GM21526 (cell line): ENCODE results near the gene SNRNP70.
"Not testable (repeated sequence)": the region's sequence is repeated elsewhere in the genome, so short reads cannot be mapped to it uniquely, and the experiment has no call there.

Experiments used
- ATAC-seq: cut with Tn5 transposase; IDR thresholded peaks from one replicate; pipeline ENCODE4 v1.9.1; 2021; ENCODE audit warnings: moderate library complexity; ENCODE audit not compliant: unreplicated experiment, low FRiP score

Gene SNRNP70

DNA sequence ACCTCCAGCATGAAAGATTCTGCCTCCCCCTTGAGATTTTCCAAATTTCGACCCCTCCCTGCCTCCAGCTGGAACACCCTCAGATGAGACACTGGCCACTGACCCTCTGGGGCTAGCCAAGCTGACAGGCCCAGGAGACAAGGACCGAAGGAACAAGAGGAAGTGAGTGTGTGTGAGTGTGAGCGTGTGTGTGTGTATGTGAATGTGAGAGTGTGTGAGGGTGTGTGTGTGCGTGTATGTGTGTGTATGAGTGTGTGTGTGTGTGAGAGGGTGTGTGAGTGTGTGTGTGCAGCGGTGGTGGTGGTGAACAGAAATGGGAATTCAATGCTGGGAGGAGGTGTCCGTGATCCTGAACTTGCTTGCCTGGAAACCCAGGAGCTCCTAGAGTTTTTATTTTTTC is 56.1 kb downstream of the SNRNP70 start:
- ATAC-seq = no peak

DNA sequence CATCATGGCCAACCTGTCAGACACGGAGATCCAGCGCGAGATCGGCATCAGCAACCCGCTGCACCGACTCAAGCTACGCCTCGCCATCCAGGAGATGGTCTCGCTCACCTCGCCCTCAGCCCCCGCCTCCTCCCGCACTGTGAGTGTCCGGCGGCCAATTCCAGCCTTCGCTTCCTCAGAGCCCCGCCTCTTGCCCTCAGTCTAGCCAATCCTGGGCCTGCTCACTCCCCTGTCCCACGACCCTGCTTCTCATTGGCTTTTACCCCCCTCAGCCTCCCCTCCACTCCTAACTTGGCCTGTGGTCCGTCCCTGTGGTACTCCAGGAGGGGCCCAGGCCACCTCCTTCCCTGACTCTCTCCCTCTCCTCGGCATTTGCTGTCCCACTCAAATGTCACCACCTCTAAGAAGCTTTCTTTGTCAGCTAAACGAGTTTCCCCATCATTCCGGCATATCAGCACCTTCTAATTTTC is 57.6 kb downstream of the SNRNP70 start:
- no peak for ATAC-seq

DNA sequence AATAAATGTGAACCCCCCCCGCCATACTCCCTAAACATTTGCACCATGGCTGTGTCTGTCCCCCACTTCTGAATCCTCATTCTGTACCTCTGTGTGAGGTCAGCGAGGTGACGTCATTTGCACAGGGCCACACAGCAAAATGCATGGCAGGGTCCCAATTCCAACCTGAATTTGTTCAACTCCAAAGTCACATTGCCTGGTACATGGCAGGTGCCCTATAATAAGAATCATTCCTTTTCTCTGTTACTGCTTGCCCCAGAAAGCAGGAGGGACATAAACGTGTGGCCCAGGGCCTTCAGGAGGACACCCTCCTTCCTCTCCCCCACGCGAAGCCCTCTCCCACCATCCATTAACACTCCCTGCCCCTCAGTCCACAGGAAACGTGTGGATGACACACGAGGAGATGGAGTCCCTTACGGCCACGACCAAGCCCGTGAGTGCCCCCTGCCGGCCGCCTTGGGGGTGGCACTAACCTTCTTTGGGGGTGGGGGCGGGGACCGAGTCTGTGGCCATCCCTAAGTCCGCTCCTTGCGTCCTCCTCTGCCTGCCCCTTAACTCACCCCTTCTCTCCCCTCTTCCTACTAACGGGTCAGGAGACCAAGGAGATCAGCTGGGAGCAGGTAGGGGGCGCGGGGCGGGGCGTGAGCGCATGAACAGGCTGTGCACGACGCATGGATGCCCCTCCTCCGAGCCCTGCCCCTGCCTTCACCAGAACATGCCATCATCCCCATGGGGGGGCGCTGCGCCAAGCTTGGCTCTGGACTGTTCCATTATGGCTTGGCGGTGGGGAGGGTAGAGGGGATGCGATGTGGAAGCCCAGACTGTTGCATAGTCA is 60.5 kb downstream of the SNRNP70 start:
- no peak for ATAC-seq

DNA sequence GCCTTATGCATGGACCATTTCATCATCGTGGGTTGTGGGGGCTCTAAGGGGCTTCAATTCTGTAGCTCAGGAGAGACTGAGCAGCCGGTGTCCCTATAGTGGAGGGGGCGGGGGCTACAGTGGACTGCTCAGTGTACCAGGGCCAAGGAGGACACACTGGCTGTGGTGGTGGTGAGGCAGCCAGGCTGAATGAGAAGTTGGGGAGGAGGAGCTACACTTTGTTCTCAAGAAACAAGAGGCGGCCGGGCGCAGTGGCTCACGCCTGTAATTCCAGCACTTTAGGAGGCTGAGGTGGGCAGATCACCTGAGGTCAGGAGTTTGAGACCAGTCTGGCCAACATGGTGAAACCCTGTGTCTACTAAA is 61.1 kb downstream of the SNRNP70 start:
- ATAC-seq = not testable (repeated sequence)

DNA sequence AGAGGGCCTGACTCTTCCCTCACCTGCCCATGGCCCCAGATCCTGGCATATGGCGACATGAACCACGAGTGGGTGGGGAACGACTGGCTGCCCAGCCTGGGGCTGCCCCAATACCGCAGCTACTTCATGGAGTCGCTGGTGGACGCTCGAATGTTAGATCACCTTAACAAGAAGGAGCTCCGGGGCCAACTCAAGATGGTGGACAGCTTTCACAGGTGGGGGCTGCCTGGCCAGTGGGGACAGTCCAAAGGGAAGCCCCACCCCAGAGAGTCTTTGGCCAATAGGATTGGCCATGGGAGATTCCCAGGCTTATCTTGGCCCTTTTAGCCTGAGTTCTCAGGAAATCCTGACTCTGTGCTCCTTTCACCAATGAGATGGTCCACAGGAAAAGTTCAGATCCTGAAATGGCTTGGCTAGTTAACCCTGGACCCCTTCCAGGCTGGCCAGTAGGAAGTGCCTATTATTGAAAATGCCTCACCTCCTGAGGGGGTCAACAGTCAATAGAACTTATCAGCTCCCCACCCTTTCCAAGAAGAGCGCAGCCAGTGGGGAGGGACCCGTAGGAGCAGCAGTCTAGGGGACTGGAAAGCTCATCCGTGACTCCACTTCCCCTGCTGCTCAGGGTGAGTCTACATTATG is 62.9 kb downstream of the SNRNP70 start:
- ATAC-seq = no peak

DNA sequence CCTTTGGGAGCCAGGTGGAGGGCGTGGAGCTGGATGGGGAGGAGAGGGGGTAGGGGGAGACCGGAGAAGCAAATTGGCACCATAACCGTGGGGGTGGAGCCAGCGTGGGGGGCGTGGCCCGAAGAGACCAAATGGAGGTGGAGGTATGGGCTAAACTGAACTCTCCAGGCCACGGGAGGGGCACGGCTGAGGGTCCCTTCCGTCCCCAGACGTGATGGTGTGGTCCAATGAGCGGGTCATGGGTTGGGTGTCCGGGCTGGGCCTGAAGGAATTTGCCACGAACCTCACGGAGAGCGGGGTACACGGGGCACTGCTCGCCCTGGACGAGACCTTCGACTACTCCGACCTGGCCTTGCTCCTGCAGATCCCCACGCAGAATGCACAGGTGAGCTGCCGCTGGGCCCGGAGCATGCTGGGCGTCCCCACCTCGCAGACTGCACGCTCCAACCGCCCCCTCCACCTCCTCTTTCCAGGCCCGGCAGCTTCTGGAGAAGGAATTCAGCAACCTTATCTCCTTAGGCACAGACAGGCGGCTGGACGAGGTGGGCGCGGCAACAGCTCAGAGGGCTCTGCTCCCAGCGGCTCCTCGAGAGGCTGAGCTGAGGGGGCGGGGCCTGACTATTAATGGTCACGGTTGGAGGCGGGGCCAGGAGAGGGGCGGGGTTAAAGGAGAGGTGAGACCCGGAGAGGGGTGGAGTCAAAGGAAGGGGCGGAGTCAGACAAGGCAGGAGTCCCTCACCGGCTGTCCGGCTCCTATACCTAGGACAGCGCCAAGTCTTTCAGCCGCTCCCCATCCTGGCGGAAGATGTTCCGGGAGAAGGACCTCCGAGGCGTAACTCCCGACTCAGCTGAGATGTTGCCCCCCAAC is 63.8 kb downstream of the SNRNP70 start:
- no peak for ATAC-seq

DNA sequence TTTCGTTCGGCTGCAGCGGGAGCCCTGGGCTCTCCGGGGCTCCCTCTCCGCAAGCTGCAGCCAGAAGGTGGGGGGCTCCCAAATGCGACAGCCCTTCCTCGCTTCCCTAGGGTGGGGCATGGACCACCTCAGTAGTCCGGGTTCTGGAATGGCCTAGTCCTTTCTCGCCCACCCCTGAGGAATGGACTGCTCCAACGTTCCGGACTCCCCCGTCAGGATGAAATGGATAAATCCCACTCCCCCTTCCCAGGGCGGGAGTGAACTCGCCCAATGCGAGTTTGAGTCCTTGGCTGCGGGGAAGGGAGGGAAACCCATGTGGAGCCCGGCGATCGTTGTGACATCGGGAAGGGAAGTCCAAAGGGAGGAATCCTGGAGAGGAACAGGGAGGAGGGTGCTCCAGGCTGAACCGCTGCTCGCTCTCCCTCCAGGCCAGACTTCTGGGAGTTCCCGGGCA is 64.4 kb downstream of the SNRNP70 start:
- no peak for ATAC-seq

DNA sequence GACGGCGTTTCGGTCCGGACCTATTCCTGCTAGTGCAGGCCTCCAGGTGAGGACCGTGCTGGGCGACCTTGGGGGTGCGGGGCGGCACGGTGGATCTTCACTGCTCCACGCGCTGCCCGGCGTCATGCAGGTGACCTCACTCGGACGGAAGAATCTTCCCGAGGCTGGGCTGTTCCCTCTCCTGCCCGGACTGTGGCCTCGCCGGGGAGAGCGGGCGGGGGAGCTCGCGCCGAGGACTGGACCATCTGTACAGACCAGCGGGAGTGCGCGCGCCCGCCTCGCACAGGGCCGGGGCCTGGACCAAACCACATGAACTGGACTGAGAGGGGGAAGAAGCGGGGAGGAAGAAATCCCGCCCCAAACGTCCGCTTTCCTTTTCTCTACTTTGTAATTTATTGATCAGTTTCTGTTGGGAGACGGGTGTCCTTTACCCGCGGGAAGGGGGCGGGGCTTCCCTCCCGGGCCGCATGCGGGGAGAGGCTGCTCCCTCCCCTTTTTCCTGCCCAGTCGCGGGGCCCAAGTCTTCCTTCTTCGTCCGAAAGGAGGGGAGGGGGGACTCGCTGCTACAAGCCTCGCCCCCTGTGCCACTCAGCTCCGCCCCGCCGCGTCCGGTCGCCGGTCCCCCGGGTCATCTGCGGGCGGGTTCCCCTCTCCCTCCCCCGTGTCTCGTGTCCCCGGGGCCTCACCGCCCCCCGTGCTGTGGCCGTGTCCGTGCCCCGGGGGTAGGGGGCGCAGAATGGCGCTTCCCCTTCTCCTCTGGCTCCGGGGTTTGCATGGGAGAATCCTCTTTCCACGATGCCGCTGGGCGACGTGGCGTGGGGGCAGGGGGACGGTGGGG is 65.1 kb downstream of the SNRNP70 start:
- no peak for ATAC-seq

DNA sequence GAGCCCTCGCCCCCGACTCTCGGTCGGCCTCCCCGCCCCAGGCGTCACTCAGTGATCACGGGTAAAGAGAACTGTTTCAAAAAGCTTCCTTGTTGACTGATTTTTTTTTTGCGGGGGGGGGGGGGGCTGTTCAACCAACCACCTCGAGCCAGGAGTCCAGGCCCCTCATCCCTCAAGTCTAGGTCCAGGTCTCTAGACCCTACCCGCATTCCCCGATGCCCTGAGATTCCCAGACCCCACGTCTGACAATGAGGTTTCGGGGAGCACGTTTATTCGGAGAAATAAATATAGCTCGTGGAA is 65.6 kb downstream of the SNRNP70 start:
- ATAC-seq = no peak

DNA sequence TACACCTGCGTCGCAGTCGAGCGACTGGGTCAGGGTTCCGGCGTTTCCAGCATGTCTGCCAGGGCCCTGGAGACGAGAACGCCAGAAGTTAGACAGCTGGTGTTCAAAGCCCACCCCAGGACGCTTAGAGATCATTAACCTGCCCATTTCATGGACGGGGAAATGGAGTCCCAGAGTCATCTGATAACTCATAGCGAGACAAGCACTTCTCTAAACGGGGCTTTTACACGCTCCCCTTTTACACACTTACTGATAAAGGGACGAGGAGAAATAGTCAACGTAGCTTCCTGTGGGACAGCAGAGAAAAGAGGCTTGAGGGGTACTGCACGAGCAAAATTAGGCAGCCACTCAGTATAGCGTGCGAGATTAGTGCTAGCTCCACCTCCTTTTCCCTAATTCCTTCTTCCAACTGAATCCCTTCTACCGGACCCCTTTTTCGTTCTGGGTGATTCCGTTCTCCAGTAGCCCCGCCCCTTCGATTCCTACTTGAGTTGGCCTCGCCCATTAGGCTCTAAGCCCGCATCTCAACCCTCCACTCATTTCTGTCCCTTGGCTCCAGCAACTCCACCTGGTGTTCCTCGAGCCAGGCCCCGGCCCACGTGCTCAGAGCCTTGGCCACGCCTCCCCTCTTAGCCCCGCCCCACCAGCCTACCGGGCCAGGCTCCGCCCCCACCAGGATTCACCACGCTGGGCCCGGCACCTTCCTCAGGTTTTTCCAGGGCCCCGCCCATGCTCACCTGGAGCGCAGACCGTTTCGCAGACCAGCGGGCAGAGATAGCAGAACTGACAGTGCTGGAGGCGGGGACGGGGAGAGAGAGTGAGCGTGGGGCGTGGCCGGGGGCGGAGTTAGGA is 66.2 kb downstream of the SNRNP70 start:
- ATAC-seq = no peak

DNA sequence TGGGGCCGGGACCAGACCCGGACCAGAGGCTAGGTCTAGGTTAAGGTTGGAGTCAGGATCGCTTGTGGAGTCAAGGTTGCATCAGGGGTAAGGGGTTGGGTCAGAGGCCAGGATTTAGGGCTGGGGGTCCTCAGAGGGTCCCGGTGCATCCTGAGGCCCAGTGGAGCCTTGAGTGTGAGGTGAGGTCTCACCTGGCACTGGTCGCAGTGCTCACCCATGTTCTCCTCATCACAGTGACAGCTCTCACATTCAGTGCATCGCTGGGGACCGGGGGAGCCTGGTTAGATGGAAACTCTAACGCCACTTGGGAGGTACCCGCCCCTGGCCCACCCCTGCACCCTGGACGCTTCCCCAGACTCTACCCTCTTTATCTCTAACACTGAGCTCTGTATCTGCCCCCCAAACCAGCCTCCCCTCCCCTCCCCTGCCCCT is 66.9 kb downstream of the SNRNP70 start:
- ATAC-seq = no peak

DNA sequence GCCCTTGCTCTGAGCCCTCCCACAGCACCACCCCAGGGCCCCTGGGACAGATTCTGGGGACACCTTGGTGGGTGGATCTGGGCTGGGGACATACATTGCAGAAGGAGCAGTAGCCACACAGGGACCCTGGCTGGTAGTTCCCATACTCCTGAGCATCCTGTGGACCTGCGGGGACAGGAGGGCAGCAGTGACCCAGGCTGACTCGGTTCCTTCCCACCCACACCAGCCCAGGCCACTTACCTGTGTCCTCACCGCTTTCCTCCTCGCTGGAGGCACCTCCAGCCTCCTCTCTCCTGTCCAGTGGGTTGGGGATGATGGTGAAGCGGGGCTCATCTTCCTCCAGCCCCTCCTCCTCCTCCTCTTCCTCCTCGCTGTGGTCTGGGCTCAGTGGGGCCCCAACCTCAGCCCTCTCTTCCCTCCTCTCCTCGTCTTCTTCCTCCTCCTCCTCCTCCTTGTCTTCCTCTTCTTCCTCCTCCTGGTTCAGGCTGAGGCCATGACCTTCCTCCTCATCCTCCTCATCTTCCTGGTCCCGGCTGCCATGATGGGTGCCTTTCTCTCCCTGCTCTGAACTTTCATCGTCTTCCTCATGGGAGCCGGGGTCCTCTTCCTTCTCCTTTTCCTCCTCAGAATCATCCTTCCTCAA is 68.0 kb downstream of the SNRNP70 start:
- no peak for ATAC-seq

DNA sequence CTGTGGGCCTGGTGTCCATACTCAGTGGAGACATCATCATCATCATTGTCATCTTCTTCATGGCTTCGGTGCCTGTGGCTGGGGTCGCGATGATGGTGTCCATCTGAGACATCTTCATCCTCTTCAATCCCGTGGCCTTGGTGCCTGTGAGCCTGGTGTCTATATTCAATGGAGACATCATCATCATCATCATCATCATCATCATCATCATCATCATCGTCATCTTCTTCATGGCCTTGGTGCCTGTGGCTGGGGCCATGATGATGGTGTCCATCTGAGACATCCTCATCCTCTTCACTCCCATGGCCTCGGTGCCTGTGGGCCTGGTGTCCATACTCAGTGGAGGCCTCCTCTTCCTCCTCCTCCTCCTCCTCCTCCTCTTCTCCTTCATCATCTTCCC is 69.0 kb downstream of the SNRNP70 start:
- ATAC-seq = no peak

DNA sequence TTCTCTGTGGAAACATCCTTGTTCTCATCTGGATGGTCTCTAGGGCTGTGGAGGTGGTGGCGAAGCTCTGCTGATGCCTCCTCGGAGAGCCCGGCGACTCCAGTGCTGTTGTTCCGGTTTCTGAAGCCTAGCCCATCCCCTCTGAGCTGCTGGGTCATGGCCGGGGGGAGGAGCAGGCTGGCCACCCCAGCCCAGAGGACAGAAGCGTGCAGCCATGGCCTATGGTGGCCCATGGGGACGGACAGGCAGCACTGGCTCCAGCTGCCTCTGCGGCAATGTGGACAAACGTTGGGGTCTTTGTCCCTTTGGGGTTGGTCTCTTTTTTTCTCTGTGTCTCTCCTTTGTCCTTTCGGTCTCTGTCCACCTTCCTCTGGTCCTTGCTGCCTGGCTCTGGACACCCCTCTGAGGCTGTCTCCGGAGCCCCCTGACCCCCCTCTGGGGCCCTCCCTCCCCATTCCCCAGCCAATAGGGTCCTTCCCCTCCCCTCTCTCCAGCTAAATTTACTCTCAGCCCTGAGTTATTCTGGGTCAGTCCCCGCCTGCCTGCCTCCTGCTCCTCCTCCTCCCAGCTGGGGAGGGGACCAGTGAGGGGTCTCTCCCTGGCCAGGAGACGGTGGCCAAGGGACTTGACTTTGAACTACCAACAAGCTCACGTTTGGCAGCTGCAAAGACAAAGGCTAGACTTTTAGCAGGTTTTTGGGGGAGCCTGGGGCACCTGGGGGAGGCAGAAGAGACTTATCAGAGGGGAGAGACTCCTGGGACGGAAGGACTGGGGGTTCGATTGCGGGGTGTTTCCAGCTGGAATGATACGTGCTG is 70.0 kb downstream of the SNRNP70 start, which contains the start of gene HRC:
Gene HRC (minus strand): TSS at position 392 of the 815 bp plus-strand sequence. CDS start 159 bp downstream, at position 233.
- no peak for ATAC-seq

DNA sequence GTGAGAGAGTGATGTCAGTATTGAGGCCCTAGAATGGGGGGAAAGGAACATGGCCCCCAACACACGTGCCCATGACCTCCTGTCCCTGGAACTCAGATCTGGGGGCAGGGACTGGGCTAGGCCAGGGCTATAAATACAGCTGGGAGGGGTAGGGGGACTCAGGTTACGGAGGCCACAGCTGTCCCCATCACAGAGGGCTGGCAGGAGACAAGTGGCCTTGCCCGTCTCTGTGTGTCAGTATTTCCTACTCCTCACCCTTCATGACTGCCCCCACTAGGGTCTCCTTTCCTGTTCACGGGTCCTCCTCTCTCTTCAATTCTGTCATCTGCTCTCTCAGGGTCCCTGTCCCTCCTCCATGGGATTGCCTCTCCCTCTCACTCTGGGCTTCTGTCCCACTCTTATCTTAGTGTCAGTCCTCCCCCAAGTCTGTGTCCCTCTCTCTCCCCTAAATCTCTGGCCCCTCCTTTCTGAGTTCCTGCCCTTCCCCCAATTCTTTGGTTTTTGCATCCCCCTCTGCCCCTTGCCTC is 70.6 kb downstream of the SNRNP70 start:
- ATAC-seq = no peak

DNA sequence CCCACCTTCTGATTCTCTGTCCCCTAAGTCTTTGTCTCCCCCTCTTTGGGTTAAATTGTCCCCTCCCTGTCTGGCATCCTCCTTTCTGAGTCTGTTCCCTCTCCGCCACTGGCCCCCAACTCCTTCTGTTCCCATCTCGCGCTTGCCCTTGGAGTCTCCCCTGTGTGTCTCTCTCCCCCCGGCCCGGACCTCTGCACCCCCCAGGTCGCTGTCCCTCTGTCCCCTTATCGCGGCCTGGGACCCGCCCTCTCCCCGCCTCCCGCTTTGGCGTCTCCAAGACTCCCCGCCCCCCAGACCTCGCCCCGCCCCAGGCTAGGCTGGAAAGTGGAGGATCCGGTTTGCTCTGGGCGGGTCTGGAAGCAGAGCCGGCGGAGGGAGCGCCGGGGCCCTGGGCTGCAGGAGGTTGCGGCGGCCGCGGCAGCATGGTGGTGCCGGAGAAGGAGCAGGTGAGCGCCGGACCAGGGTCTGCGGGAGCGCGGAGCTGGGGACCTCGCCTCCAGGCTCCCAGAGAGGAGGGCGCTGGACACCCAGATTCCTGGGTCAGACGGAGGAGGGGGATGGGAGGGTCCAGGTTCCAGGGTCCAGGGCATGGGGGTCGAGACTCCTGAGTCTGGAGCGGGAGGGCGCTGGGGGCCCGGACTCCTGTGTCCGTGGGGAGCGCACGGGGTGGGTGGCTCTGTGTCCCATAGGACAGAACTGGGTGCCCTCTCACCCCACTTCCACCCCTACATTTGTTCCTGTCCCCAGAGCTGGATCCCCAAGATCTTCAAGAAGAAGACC is 72.4 kb downstream of the SNRNP70 start, which contains the start of gene TRPM4:
Gene TRPM4 (plus strand): TSS at position 348 of the 780 bp plus-strand sequence. CDS start 75 bp downstream, at position 423.
- ATAC-seq = no peak
